ENCODE results near the gene KIF3A. TPM values are rescaled to one million over a fixed set of nuclear protein-coding genes. Genes with fewer than 3 reads are reported as not detected.

The KIF3A gene
- total RNA-seq, 3 donors from 2014 or later, result 4.5 to 15.7 (median 11.5) TPM

DNA sequence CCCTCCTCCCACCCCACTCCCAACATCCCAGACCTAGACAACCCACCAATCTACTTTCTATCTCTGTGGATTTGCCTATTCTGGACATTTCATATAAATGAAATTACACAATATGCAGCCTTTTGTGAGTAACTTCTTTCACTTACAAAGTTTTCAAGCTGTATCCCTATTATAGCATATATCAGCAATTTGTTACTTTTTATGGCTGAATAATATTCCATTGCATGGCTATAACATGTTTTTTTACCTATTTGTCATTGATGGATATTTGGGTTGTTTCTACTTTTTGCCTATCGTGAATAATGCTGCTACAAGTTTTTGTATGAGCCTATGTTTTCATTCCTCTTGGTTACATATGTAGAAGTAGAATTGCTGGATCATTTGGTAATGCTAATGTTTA, 1.9 kb upstream of the KIF3A start:
- H3K4me1 ChIP-seq, result no peaks in the 10 kb centered on the region
- intact Hi-C loops (cut with DNase I; ENCODE audit: low total_unique reads), result no loop called here
- no peaks in the 10 kb centered on the region for H3K9me3 ChIP-seq
- no peak overlapping the region for H3K27ac ChIP-seq
- H3K36me3 ChIP-seq, result no peaks in the 10 kb centered on the region
- TF ChIP-seq POLR2AphosphoS5 (IDR thresholded peaks at IDR 0.05) (no peak), POLR2A (IDR thresholded peaks at IDR 0.05) (no peak)
- TF ChIP-seq, protein P1, sequence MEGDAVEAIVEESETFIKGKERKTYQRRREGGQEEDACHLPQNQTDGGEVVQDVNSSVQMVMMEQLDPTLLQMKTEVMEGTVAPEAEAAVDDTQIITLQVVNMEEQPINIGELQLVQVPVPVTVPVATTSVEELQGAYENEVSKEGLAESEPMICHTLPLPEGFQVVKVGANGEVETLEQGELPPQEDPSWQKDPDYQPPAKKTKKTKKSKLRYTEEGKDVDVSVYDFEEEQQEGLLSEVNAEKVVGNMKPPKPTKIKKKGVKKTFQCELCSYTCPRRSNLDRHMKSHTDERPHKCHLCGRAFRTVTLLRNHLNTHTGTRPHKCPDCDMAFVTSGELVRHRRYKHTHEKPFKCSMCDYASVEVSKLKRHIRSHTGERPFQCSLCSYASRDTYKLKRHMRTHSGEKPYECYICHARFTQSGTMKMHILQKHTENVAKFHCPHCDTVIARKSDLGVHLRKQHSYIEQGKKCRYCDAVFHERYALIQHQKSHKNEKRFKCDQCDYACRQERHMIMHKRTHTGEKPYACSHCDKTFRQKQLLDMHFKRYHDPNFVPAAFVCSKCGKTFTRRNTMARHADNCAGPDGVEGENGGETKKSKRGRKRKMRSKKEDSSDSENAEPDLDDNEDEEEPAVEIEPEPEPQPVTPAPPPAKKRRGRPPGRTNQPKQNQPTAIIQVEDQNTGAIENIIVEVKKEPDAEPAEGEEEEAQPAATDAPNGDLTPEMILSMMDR (IDR thresholded peaks at IDR 0.05), result no peak
- H3K4me3 ChIP-seq, result no peak overlapping the region
- DNase-seq (ENCODE audit: low spot score in 2 of 2), result no peak
- H3K27me3 ChIP-seq, result no peaks in the 10 kb centered on the region

DNA sequence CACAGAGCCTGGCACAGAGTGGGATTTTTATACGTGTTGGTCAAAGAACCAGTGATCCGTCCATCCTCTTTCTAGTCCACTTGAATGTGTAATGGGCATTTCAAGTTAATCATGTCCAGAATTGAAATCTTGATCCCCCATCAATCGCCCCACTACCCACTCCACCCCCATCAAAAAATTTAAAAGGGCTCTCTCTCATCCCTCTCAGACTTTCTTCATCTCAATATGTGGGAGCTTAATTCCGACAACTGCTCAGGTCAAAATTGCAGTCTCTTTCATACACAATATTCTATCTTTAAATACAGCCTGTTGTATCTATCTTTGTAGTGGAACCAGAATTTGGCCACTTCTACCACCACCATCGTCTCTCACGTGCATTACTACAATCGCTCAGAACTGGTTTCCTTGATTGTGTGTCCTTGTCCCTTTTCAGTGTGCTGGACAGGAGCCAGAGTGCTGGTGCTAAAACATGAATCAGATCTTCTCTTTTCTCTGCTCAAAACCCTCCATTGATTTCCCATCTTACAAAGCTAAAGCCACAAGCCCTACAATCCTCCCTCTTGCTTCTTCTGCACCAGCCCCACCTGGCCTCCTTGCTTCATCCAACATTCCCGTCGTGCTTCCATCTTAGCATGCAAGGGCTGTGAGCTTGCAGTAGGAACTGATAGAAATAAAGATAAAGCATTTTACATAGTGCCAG, 786 bp upstream of the KIF3A start:
- TF ChIP-seq POLR2AphosphoS5 (IDR thresholded peaks at IDR 0.05) (no peak), POLR2A (IDR thresholded peaks at IDR 0.05) (no peak)
- TF ChIP-seq, protein P1 (IDR thresholded peaks at IDR 0.05), result no peak
- Histone ChIP-seq H3K4me1 (no peaks in the 10 kb centered on the region), H3K27ac (no peak overlapping the region), H3K9me3 (no peaks in the 10 kb centered on the region), H3K27me3 (no peaks in the 10 kb centered on the region), H3K4me3 (peak overlapping the region in 2 of 3 donors; percentile 84 to 94), H3K36me3 (no peaks in the 10 kb centered on the region)
- intact Hi-C loops (cut with DNase I; ENCODE audit: low total_unique reads), result no loop called here
- DNase-seq (ENCODE audit: low spot score in 2 of 2), result no peak

DNA sequence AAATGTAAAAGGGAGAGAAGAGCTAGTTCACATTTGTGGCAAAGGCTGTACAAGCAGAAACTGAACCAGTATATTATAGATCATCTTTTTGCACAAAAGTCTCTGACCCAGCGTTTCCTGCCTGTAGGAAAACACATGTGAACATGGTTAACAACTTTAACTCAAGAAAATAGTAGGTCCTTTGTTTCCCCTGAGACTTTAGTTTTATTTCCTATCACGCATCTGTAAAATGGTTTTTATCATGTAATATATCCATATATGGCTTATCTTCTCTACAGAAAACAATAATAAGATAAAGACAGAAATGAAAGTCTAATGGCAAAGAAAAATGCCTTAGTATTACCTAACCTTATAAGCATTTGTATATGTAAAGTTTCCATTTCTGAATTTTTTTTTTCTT, 2.7 kb downstream of the KIF3A start:
- Histone ChIP-seq H3K27ac (no peak overlapping the region), H3K36me3 (no peaks in the 10 kb centered on the region), H3K4me3 (no peak overlapping the region), H3K27me3 (no peaks in the 10 kb centered on the region), H3K9me3 (no peaks in the 10 kb centered on the region), H3K4me1 (no peaks in the 10 kb centered on the region)
- intact Hi-C loops (cut with DNase I; ENCODE audit: low total_unique reads), result no loop called here
- no peak for DNase-seq (ENCODE audit: low spot score in 2 of 2)
- TF ChIP-seq POLR2A (IDR thresholded peaks at IDR 0.05) (no peak), POLR2AphosphoS5 (IDR thresholded peaks at IDR 0.05) (no peak)
- TF ChIP-seq, protein P1 (IDR thresholded peaks at IDR 0.05), result no peak

DNA sequence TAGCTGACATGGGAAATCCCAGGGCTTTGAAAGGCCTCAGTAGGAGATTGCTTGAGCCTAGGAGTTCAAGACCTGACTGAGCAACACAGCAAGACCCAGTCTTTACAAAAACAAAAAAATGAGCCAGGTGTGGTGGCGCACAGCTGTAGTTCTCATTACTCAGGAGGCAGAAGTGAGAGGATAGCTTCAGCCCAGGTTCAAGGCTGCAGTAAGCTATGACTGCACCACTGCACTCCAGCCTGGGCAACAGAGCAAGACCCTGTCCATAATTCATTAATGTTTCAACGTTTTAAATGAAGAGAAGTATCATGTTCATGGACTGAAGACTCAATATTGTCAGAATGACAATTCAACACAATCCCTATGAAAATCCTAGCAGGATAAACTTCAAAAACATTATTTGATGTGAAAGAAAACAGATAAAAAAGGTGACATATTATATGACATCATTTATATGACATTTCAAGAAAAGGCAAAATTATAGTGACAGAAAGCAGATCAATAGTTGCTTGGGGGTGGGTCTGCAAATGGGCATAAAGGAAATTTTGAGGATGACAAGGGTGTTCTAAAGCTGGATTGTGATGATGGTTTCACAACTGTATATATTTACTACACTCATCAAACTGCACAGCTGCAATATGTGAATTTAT, 3.7 kb downstream of the KIF3A start:
- H3K27me3 ChIP-seq, result no peaks in the 10 kb centered on the region
- TF ChIP-seq POLR2AphosphoS5 (IDR thresholded peaks at IDR 0.05) (no peak), POLR2A (IDR thresholded peaks at IDR 0.05) (no peak)
- TF ChIP-seq, protein P1 (IDR thresholded peaks at IDR 0.05), result no peak
- no peak overlapping the region for H3K4me3 ChIP-seq
- no peaks in the 10 kb centered on the region for H3K4me1 ChIP-seq
- no peaks in the 10 kb centered on the region for H3K36me3 ChIP-seq
- no peak overlapping the region for H3K27ac ChIP-seq
- DNase-seq (ENCODE audit: low spot score in 2 of 2), result no peak
- H3K9me3 ChIP-seq, result no peaks in the 10 kb centered on the region
- intact Hi-C loops (cut with DNase I; ENCODE audit: low total_unique reads), result no loop called here

DNA sequence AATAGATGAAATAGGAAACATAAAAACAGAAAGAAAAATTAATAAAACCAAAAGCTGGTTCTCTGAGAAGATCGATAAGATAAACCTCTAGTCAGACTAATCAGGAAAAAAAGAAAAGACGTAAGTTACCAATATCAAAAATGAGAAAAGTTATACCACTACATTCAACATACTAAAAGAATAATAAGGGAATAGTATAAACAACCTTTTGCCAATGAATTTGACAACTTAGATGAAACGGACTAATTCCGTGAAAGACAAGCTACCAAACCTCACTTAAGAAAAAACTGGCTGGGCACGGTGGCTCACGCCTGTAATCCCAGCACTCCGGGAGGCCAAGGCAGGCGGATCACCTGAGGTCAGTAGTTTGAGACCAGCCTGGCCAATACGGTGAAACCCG, 7.5 kb downstream of the KIF3A start:
- H3K27me3 ChIP-seq, result no peaks in the 10 kb centered on the region
- intact Hi-C loops (cut with DNase I; ENCODE audit: low total_unique reads), result loop anchor here (5.0 kb wide), 1 partner anchor 1167 kb away; no protein-coding TSS in a partner anchor
- no peak for TF ChIP-seq POLR2AphosphoS5 (IDR thresholded peaks at IDR 0.05)
- no peak for TF ChIP-seq POLR2A (IDR thresholded peaks at IDR 0.05)
- TF ChIP-seq, protein P1 (IDR thresholded peaks at IDR 0.05), result no peak
- H3K9me3 ChIP-seq, result no peaks in the 10 kb centered on the region
- H3K4me3 ChIP-seq, result no peak overlapping the region
- no peaks in the 10 kb centered on the region for H3K36me3 ChIP-seq
- H3K4me1 ChIP-seq, result no peaks in the 10 kb centered on the region
- no peak overlapping the region for H3K27ac ChIP-seq
- no peak for DNase-seq (ENCODE audit: low spot score in 2 of 2)
